GM23338 (cell line): Measurements from ENCODE around the gene ANO10. TPM values are rescaled to one million over a fixed set of nuclear protein-coding genes. Genes with fewer than 3 reads are reported as not detected.

Experiments used
- ATAC-seq: fragments of 200-7000 bp; cut with Tn5 transposase; 3 replicates; pipeline ENCODE4 v1.9.1; 2020
- DNase-seq: peaks from one replicate; pipeline ENCODE4 v3.0.0-alpha.2; 2015; ENCODE audit warnings: low spot score
- H2AFZ ChIP-seq: fragments of 200-600 bp; sonication (generic); 2 replicates; pipeline ENCODE4 v1.8.0; 2016; ENCODE audit warnings: antibody characterized with exemption, mild to moderate bottlenecking, moderate library complexity
- H3F3A ChIP-seq: fragments of 200-600 bp; sonication (generic); replicated peaks from 2 replicates; pipeline ENCODE4 v1.8.0; 2017; ENCODE audit warnings: antibody characterized with exemption, mixed run types, low read depth
- H3K27ac ChIP-seq: fragments of 200-600 bp; sonication (generic); 2 replicates; pipeline ENCODE4 v1.6.1; 2016; ENCODE audit warnings: low read depth
- H3K27me3 ChIP-seq: fragments of 200-600 bp; sonication (generic); 2 replicates; pipeline ENCODE4 v1.8.0; 2016; ENCODE audit warnings: mild to moderate bottlenecking, mixed run types, moderate library complexity; ENCODE audit not compliant: insufficient read depth
- H3K36me3 ChIP-seq: fragments of 200-600 bp; sonication (generic); 2 replicates; pipeline ENCODE4 v1.8.0; 2016; ENCODE audit warnings: mild to moderate bottlenecking; ENCODE audit not compliant: insufficient read depth
- H3K4me1 ChIP-seq: fragments of 200-600 bp; sonication (generic); 2 replicates; pipeline ENCODE4 v1.8.0; 2016; ENCODE audit warnings: mild to moderate bottlenecking, moderate library complexity; ENCODE audit not compliant: insufficient read depth
- H3K4me2 ChIP-seq: fragments of 200-600 bp; sonication (generic); 2 replicates; pipeline ENCODE4 v1.7.1; 2017; ENCODE audit warnings: mixed run types
- H3K4me3 ChIP-seq: fragments of 200-600 bp; sonication (generic); 2 replicates; pipeline ENCODE4 v1.6.1; 2016; ENCODE audit warnings: mixed run types
- H3K79me2 ChIP-seq: fragments of 200-600 bp; sonication (generic); replicated peaks from 2 replicates; pipeline ENCODE4 v1.8.0; 2017; ENCODE audit warnings: mild to moderate bottlenecking; ENCODE audit not compliant: insufficient read depth
- H3K9me2 ChIP-seq: fragments of 200-600 bp; sonication (generic); 2 replicates; pipeline ENCODE4 v1.8.0; 2017; ENCODE audit not compliant: insufficient read depth
- H4K20me1 ChIP-seq: fragments of 200-600 bp; sonication (generic); replicated peaks from 2 replicates; pipeline ENCODE4 v1.8.0; 2017; ENCODE audit warnings: mild to moderate bottlenecking; ENCODE audit not compliant: insufficient read depth
- H3K27ac Mint-ChIP-seq: 2 replicates; pipeline ENCODE4 v1.8.0; 2020; ENCODE audit warnings: inconsistent platforms, mild to moderate bottlenecking, moderate library complexity, mixed read lengths
- H3K27me3 Mint-ChIP-seq: 3 replicates; pipeline ENCODE4 v1.8.0; 2022; ENCODE audit warnings: low read depth, mild to moderate bottlenecking, moderate library complexity, mixed read lengths, inconsistent platforms; ENCODE audit not compliant: insufficient read depth, poor library complexity
- H3K36me3 Mint-ChIP-seq: 3 replicates; pipeline ENCODE4 v1.8.0; 2021; ENCODE audit warnings: low read depth, mild to moderate bottlenecking, inconsistent platforms, moderate library complexity, mixed read lengths
- H3K4me1 Mint-ChIP-seq: 3 replicates; pipeline ENCODE4 v1.8.0; 2020; ENCODE audit warnings: mild to moderate bottlenecking, inconsistent platforms, mixed read lengths
- H3K4me3 Mint-ChIP-seq: 3 replicates; pipeline ENCODE4 v1.8.0; 2021; ENCODE audit warnings: moderate library complexity, mild to moderate bottlenecking, inconsistent platforms, mixed read lengths
- H3K9me3 Mint-ChIP-seq: 3 replicates; pipeline ENCODE4 v1.8.0; 2020; ENCODE audit warnings: moderate library complexity, mild to moderate bottlenecking, inconsistent platforms, mixed read lengths
- CREB1 ChIP-seq: fragments of 250-450 bp; sonication (Bioruptor Pico); IDR thresholded peaks from 2 replicates; pipeline ENCODE4 v1.5.0; 2020; ENCODE audit warnings: low read depth, mild to moderate bottlenecking, moderate library complexity
- EZH2 ChIP-seq: fragments of 200-600 bp; sonication (generic); IDR thresholded peaks from one replicate; pipeline ENCODE4 v1.8.0; 2017; ENCODE audit warnings: antibody characterized with exemption, mild to moderate bottlenecking, low read depth; ENCODE audit not compliant: unreplicated experiment
- EZH2phosphoT487 ChIP-seq: fragments of 200-600 bp; sonication (generic); IDR thresholded peaks from one replicate; pipeline ENCODE4 v1.8.1; 2018; ENCODE audit warnings: antibody characterized with exemption; ENCODE audit not compliant: unreplicated experiment
- JUNB ChIP-seq: IDR thresholded peaks from one replicate; pipeline ENCODE4 v1.6.1; 2016; ENCODE audit warnings: antibody characterized with exemption; ENCODE audit not compliant: unreplicated experiment
- NANOG ChIP-seq: IDR thresholded peaks from 2 replicates; pipeline ENCODE4 v1.6.1; 2016; ENCODE audit warnings: antibody characterized with exemption, borderline replicate concordance
- POLR2AphosphoS5 ChIP-seq: IDR thresholded peaks from 2 replicates; pipeline ENCODE4 v1.6.1; 2016; ENCODE audit warnings: antibody characterized with exemption, low read depth
- ZNF114 ChIP-seq: fragments of 250-450 bp; sonication (Bioruptor Pico); IDR thresholded peaks from 2 replicates; pipeline ENCODE4 v1.5.0; 2020; ENCODE audit warnings: mild to moderate bottlenecking, moderate library complexity
- ZNF331 ChIP-seq: fragments of 250-450 bp; sonication (Bioruptor Pico); IDR thresholded peaks from 2 replicates; pipeline ENCODE4 v1.5.0; 2020; ENCODE audit warnings: low read depth, mild to moderate bottlenecking, moderate library complexity
- polyA plus RNA-seq: library from polyadenylated mRNA; unstranded; fragments of >200 nt; fragmentation: Nextera tagmentation; extraction: Ambion mirVana; gene quantifications from 2 replicates; pipeline ENCODE4 v1.2.1, GENCODE V29; 2016
- total RNA-seq: library from RNA; depleted of rRNA; stranded (reverse); fragments of >200 nt; shearing (Covaris generic); gene quantifications from 2 replicates; pipeline ENCODE4 v1.2.3, GENCODE V29; 2014
- TF ChIP-seq, protein P1 (sequence below): IDR thresholded peaks from 2 replicates; pipeline ENCODE4 v1.6.1; 2016; ENCODE audit warnings: antibody characterized with exemption
- TF ChIP-seq, protein P2 (sequence below): fragments of 250-450 bp; sonication (Bioruptor Pico); IDR thresholded peaks from 2 replicates; pipeline ENCODE4 v1.5.0; 2020; ENCODE audit warnings: mild to moderate bottlenecking, moderate library complexity
- TF ChIP-seq, protein P3 (sequence below): IDR thresholded peaks from one replicate; pipeline ENCODE4 v1.6.1; 2018; ENCODE audit warnings: antibody characterized with exemption; ENCODE audit not compliant: unreplicated experiment

ANO10 gene
- total and polyA plus RNA-seq, 2 experiments from 2014 or later = 29.2 to 48.1 TPM

DNA sequence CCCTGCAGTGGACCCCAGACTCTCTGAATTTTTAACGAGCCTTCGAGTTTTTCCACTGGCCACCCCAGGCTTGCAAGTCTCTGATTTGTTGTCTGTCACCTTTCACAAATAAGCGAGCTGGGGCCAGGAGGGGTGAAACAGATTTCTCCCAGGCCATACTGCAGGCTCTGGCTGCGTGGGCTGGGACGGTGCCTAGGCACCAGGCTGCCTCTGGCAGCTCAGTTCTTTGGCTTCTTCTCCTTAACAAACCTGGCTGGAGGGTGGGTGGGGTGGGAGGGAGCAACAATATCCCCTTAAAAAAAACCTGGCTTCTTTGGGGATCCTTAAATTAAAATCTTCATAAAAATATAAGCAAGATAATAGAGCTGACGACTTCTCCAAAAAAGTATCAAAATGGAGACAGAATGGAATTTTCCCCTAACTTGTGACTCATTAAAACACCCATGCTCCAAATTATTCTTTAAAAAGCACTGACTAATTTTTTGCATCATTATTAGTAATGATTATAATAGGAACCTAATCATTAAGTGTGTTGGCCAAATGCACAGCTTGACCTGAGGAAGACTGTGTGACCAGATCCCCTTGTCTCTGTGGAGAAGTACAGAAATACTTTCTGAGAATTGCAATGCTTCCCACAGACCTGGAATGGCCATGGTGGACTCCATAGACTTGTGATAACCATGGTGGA is 251.4 kb downstream of the ANO10 start:
- Histone ChIP-seq H3K4me2 (no peak overlapping the region), H3K27me3 (no peaks in the 10 kb centered on the region), H4K20me1 (no peaks in the 10 kb centered on the region), H3K9me2 (no peaks in the 10 kb centered on the region; the same call in 1 of the 2 replicates), H3K79me2 (no peaks in the 10 kb centered on the region), H3K4me3 (no peak overlapping the region), H3K4me1 (peaks cover 17% of the 10 kb centered on the region), H3F3A (no peaks in the 10 kb centered on the region; the same call in 1 of the 2 replicates), H2AFZ (no peak overlapping the region), H3K36me3 (no peaks in the 10 kb centered on the region), H3K27ac (no peak overlapping the region)
- H3K4me1 Mint-ChIP-seq = peaks cover 28% of the 10 kb centered on the region
- H3K27me3 Mint-ChIP-seq = peaks cover 17% of the 10 kb centered on the region
- H3K4me3 Mint-ChIP-seq = no peak overlapping the region
- H3K27ac Mint-ChIP-seq = no peak overlapping the region
- no peak for DNase-seq
- no peak for ATAC-seq
- TF ChIP-seq, protein P1, sequence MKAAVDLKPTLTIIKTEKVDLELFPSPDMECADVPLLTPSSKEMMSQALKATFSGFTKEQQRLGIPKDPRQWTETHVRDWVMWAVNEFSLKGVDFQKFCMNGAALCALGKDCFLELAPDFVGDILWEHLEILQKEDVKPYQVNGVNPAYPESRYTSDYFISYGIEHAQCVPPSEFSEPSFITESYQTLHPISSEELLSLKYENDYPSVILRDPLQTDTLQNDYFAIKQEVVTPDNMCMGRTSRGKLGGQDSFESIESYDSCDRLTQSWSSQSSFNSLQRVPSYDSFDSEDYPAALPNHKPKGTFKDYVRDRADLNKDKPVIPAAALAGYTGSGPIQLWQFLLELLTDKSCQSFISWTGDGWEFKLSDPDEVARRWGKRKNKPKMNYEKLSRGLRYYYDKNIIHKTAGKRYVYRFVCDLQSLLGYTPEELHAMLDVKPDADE = no peak
- TF ChIP-seq EZH2phosphoT487 (no peak), ZNF114 (CRISPR knock-in tag) (no peak), POLR2AphosphoS5 (no peak), CREB1 (CRISPR knock-in tag) (no peak), ZNF331 (CRISPR knock-in tag) (no peak), NANOG (no peak), EZH2 (no peak), JUNB (no peak)
- TF ChIP-seq, protein P2, sequence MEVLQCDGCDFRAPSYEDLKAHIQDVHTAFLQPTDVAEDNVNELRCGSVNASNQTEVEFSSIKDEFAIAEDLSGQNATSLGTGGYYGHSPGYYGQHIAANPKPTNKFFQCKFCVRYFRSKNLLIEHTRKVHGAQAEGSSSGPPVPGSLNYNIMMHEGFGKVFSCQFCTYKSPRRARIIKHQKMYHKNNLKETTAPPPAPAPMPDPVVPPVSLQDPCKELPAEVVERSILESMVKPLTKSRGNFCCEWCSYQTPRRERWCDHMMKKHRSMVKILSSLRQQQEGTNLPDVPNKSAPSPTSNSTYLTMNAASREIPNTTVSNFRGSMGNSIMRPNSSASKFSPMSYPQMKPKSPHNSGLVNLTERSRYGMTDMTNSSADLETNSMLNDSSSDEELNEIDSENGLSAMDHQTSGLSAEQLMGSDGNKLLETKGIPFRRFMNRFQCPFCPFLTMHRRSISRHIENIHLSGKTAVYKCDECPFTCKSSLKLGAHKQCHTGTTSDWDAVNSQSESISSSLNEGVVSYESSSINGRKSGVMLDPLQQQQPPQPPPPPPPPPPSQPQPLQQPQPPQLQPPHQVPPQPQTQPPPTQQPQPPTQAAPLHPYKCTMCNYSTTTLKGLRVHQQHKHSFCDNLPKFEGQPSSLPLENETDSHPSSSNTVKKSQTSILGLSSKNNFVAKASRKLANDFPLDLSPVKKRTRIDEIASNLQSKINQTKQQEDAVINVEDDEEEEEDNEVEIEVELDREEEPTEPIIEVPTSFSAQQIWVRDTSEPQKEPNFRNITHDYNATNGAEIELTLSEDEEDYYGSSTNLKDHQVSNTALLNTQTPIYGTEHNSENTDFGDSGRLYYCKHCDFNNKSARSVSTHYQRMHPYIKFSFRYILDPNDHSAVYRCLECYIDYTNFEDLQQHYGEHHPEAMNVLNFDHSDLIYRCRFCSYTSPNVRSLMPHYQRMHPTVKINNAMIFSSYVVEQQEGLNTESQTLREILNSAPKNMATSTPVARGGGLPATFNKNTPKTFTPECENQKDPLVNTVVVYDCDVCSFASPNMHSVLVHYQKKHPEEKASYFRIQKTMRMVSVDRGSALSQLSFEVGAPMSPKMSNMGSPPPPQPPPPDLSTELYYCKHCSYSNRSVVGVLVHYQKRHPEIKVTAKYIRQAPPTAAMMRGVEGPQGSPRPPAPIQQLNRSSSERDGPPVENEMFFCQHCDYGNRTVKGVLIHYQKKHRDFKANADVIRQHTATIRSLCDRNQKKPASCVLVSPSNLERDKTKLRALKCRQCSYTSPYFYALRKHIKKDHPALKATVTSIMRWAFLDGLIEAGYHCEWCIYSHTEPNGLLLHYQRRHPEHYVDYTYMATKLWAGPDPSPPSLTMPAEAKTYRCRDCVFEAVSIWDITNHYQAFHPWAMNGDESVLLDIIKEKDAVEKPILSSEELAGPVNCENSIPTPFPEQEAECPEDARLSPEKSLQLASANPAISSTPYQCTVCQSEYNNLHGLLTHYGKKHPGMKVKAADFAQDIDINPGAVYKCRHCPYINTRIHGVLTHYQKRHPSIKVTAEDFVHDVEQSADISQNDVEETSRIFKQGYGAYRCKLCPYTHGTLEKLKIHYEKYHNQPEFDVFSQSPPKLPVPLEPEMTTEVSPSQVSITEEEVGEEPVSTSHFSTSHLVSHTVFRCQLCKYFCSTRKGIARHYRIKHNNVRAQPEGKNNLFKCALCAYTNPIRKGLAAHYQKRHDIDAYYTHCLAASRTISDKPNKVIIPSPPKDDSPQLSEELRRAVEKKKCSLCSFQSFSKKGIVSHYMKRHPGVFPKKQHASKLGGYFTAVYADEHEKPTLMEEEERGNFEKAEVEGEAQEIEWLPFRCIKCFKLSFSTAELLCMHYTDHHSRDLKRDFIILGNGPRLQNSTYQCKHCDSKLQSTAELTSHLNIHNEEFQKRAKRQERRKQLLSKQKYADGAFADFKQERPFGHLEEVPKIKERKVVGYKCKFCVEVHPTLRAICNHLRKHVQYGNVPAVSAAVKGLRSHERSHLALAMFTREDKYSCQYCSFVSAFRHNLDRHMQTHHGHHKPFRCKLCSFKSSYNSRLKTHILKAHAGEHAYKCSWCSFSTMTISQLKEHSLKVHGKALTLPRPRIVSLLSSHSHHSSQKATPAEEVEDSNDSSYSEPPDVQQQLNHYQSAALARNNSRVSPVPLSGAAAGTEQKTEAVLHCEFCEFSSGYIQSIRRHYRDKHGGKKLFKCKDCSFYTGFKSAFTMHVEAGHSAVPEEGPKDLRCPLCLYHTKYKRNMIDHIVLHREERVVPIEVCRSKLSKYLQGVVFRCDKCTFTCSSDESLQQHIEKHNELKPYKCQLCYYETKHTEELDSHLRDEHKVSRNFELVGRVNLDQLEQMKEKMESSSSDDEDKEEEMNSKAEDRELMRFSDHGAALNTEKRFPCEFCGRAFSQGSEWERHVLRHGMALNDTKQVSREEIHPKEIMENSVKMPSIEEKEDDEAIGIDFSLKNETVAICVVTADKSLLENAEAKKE (CRISPR knock-in tag) = no peak
- TF ChIP-seq, protein P3, sequence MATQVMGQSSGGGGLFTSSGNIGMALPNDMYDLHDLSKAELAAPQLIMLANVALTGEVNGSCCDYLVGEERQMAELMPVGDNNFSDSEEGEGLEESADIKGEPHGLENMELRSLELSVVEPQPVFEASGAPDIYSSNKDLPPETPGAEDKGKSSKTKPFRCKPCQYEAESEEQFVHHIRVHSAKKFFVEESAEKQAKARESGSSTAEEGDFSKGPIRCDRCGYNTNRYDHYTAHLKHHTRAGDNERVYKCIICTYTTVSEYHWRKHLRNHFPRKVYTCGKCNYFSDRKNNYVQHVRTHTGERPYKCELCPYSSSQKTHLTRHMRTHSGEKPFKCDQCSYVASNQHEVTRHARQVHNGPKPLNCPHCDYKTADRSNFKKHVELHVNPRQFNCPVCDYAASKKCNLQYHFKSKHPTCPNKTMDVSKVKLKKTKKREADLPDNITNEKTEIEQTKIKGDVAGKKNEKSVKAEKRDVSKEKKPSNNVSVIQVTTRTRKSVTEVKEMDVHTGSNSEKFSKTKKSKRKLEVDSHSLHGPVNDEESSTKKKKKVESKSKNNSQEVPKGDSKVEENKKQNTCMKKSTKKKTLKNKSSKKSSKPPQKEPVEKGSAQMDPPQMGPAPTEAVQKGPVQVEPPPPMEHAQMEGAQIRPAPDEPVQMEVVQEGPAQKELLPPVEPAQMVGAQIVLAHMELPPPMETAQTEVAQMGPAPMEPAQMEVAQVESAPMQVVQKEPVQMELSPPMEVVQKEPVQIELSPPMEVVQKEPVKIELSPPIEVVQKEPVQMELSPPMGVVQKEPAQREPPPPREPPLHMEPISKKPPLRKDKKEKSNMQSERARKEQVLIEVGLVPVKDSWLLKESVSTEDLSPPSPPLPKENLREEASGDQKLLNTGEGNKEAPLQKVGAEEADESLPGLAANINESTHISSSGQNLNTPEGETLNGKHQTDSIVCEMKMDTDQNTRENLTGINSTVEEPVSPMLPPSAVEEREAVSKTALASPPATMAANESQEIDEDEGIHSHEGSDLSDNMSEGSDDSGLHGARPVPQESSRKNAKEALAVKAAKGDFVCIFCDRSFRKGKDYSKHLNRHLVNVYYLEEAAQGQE = no peak
- no peaks in the 10 kb centered on the region for H3K9me3 Mint-ChIP-seq
- peaks cover 5% of the 10 kb centered on the region; the same call in 1 of the 3 replicates for H3K36me3 Mint-ChIP-seq
